Endodermal cell (in vitro differentiated cells): Measurements from ENCODE around the gene CXADR. TPM values are rescaled to one million over a fixed set of nuclear protein-coding genes. Genes with fewer than 3 reads are reported as not detected.

Source experiments
- DNase-seq: peaks from one replicate; pipeline ENCODE4 v3.0.0-alpha.2; 2017
- H3K27ac ChIP-seq: 2 replicates; pipeline ENCODE4 v1.5.1; 2013; ENCODE audit warnings: mild to moderate bottlenecking, low read depth, low read length, moderate library complexity
- H3K27me3 ChIP-seq: 2 replicates; pipeline ENCODE4 v1.6.1; 2013; ENCODE audit warnings: mild to moderate bottlenecking, low read length, moderate library complexity; ENCODE audit not compliant: insufficient read depth, control insufficient read depth, poor library complexity, severe bottlenecking
- H3K36me3 ChIP-seq: 2 replicates; pipeline ENCODE4 v1.7.0; 2013; ENCODE audit warnings: mild to moderate bottlenecking, low read length, moderate library complexity; ENCODE audit not compliant: control insufficient read depth, insufficient read depth
- H3K4me1 ChIP-seq: one replicate; pipeline ENCODE4 v1.7.0; 2013; ENCODE audit warnings: low read length; ENCODE audit not compliant: control insufficient read depth, insufficient read depth
- H3K4me3 ChIP-seq: 2 replicates; pipeline ENCODE4 v1.5.1; 2013; ENCODE audit warnings: mild to moderate bottlenecking, low read length, moderate library complexity
- H3K9ac ChIP-seq: 2 replicates; pipeline ENCODE4 v1.6.1; 2013; ENCODE audit warnings: mild to moderate bottlenecking, low read length, moderate library complexity; ENCODE audit not compliant: poor library complexity, severe bottlenecking; ENCODE audit errors: extremely low read depth
- H3K9me3 ChIP-seq: 2 replicates; pipeline ENCODE4 v1.6.1; 2013; ENCODE audit warnings: mild to moderate bottlenecking, low read length, moderate library complexity; ENCODE audit not compliant: control insufficient read depth
- H3K27ac Mint-ChIP-seq: 2 replicates; pipeline ENCODE4 v1.8.0; 2020; ENCODE audit warnings: mixed read lengths
- H3K27me3 Mint-ChIP-seq: 2 replicates; pipeline ENCODE4 v1.8.0; 2021; ENCODE audit warnings: mild to moderate bottlenecking, mixed read lengths; ENCODE audit not compliant: insufficient read depth
- H3K36me3 Mint-ChIP-seq: 2 replicates; pipeline ENCODE4 v1.8.0; 2020; ENCODE audit warnings: low read depth, mixed read lengths
- H3K4me1 Mint-ChIP-seq: 2 replicates; pipeline ENCODE4 v1.8.0; 2020; ENCODE audit warnings: mixed read lengths
- H3K4me3 Mint-ChIP-seq: 2 replicates; pipeline ENCODE4 v1.8.0; 2020; ENCODE audit warnings: mild to moderate bottlenecking, moderate library complexity, mixed read lengths
- H3K9me3 Mint-ChIP-seq: 2 replicates; pipeline ENCODE4 v1.8.0; 2020; ENCODE audit warnings: mild to moderate bottlenecking, mixed read lengths
- WGBS, 2 experiments: methylation state at CpG; one replicate each; pipeline versions ENCODE4 v1.1.5 to v1.1.7; 2013; ENCODE audit warnings: missing lambda C conversion rate in 2 of 2, mixed read lengths in 1 of 2; ENCODE audit not compliant: insufficient coverage in 1 of 2, insufficient read length in 1 of 2; 5-methylcytosine and 5-hydroxymethylcytosine counted together
- total RNA-seq, 2 donors: library from RNA; stranded (reverse); fragmentation: NEBNext Ultra II Directional in 1 of 2; extraction: Animal tissue kit (Norgen Biotek cat#: 25700) in 1 of 2; gene quantifications; 2 replicates in 1 of 2; 3 replicates in 1 of 2; pipeline ENCODE4 v1.2.1, GENCODE V29; 2021
- TF ChIP-seq, protein P1 (sequence below): fragments of 200-600 bp; sonication (generic); conservative IDR thresholded peaks from 2 replicates; pipeline ENCODE4 v1.5.0; 2021; ENCODE audit warnings: antibody characterized with exemption, mild to moderate bottlenecking

Gene CXADR
- total RNA-seq, 2 donors from 2014 or later, result 60.5 to 84.3 TPM

DNA sequence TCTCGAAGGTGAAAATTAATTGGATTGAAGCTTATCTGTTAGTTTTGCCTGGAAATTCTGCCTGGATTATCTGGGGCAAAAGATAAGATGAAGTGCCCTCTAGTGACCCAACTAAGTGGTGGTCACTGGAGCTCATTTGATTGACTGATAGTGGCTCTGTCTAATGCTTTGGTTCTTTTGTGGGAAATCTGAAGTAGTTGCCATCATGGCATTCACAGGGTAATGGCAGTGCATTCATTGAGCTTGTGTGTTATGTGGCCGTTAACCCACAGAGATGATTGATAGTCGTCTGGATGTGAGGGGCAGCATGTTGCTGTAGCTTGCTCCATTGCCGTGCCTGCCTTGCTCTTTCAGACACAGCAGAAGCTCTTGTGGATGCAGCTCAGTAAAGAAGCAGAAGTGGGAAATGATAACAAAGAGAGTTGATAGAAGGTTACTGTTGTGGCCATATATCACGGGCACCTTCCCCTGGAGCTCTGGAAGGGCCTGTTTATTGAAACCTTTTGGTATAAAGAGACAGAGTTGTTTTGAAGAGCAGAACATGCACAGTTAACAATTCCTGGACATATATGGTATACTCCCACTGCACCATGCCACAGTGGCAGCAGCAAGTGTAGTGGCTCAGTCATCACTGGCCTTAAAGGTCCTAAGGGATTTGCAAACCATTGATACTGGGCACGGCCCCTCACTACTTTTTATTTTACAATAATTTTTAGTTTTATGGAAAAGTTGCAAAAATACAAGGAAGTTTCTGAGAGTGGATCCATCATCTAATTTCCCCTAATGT is 42.0 kb downstream of the CXADR start:
- TF ChIP-seq, protein P1, sequence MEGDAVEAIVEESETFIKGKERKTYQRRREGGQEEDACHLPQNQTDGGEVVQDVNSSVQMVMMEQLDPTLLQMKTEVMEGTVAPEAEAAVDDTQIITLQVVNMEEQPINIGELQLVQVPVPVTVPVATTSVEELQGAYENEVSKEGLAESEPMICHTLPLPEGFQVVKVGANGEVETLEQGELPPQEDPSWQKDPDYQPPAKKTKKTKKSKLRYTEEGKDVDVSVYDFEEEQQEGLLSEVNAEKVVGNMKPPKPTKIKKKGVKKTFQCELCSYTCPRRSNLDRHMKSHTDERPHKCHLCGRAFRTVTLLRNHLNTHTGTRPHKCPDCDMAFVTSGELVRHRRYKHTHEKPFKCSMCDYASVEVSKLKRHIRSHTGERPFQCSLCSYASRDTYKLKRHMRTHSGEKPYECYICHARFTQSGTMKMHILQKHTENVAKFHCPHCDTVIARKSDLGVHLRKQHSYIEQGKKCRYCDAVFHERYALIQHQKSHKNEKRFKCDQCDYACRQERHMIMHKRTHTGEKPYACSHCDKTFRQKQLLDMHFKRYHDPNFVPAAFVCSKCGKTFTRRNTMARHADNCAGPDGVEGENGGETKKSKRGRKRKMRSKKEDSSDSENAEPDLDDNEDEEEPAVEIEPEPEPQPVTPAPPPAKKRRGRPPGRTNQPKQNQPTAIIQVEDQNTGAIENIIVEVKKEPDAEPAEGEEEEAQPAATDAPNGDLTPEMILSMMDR, result peak; percentile 72
- peaks cover 9% of the 10 kb centered on the region for H3K4me1 ChIP-seq
- H3K27ac Mint-ChIP-seq, result no peak overlapping the region
- no peaks in the 10 kb centered on the region for H3K27me3 Mint-ChIP-seq
- no peak overlapping the region for H3K9ac ChIP-seq
- WGBS, 2 experiments, result 78 to 80% methylated on average over 5 to 6 of the region's 6 CpGs
- H3K27ac ChIP-seq, result no peak overlapping the region
- no peak for DNase-seq
- H3K36me3 ChIP-seq, result peaks cover 77% of the 10 kb centered on the region
- H3K9me3 ChIP-seq, result no peaks in the 10 kb centered on the region
- H3K27me3 ChIP-seq, result no peaks in the 10 kb centered on the region
- peaks cover 51% of the 10 kb centered on the region for H3K36me3 Mint-ChIP-seq
- H3K4me3 Mint-ChIP-seq, result no peak overlapping the region
- peaks cover 12% of the 10 kb centered on the region for H3K4me1 Mint-ChIP-seq
- no peaks in the 10 kb centered on the region for H3K9me3 Mint-ChIP-seq
- H3K4me3 ChIP-seq, result no peak overlapping the region

DNA sequence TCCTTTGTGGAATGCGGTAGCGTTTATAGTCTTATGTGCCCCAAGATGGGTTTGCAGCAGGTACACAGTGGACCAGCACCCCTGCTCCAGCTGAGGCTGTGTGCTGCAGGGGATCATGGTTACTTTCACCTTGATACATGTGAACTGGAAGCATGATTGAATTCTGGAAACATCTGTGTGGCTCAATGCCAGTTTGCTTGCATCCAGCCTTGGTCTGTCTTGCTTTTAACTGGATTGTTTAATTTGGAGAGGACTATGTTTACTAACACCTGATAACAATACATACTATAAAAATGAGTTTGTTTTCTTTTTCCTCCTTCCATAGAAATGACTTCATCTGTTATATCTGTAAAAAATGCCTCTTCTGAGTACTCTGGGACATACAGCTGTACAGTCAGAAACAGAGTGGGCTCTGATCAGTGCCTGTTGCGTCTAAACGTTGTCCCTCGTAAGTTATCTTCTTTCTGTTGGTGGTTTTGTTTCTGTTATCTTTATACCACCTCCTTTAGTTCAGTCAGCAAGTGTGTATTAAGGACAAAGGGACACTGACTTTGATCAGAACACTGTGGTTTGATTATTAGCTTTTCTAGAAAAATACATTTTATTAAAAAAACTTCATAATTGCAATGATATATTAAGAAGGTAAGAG is 47.7 kb downstream of the CXADR start:
- no peaks in the 10 kb centered on the region for H3K27me3 Mint-ChIP-seq
- TF ChIP-seq, protein P1, result no peak
- 93% methylated on average over 4 of the region's 5 CpGs; no CpG with 5 or more reads in 1 of the 2 experiments for WGBS, 2 experiments
- Histone ChIP-seq H3K27ac (no peak overlapping the region), H3K9ac (no peak overlapping the region), H3K4me3 (no peak overlapping the region), H3K27me3 (no peaks in the 10 kb centered on the region), H3K36me3 (peaks cover 74% of the 10 kb centered on the region), H3K9me3 (no peaks in the 10 kb centered on the region), H3K4me1 (peaks cover 8% of the 10 kb centered on the region)
- no peak overlapping the region for H3K4me3 Mint-ChIP-seq
- no peak overlapping the region for H3K27ac Mint-ChIP-seq
- no peaks in the 10 kb centered on the region for H3K9me3 Mint-ChIP-seq
- DNase-seq, result no peak
- peaks cover 8% of the 10 kb centered on the region for H3K4me1 Mint-ChIP-seq
- peaks cover 61% of the 10 kb centered on the region for H3K36me3 Mint-ChIP-seq

DNA sequence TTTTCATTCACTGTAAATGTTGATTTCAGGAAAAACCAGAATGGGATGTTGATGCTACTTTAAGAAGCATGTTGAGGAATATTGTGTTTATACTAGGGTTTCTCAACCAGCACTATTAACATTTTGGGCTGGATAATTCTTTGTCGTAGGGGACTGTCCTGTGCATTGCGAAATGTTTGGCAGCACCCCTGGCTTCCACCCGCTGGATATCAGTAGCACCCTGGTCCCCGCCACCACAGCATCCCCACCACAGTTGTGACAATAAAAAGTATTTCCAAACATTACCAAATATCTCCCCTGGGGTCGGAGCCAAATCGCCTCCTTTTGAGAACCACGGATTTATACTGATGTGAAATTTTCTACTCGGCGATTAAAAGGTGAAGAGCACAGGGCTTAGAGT is 57.9 kb downstream of the CXADR start:
- H3K9ac ChIP-seq, result no peak overlapping the region
- 91 to 93% methylated on average over 8 to 9 of the region's 9 CpGs for WGBS, 2 experiments
- H3K27me3 Mint-ChIP-seq, result no peaks in the 10 kb centered on the region

More for the DNA sequence above, 57.9 kb downstream of the CXADR start:
- Histone ChIP-seq H3K36me3 (peaks cover 40% of the 10 kb centered on the region), H3K4me3 (no peak overlapping the region), H3K9me3 (no peaks in the 10 kb centered on the region), H3K27me3 (no peaks in the 10 kb centered on the region), H3K4me1 (no peaks in the 10 kb centered on the region), H3K27ac (no peak overlapping the region)
- Mint-ChIP-seq H3K4me3 (no peak overlapping the region), H3K9me3 (no peaks in the 10 kb centered on the region), H3K27ac (no peak overlapping the region), H3K36me3 (peaks cover 14% of the 10 kb centered on the region), H3K4me1 (peaks cover 3% of the 10 kb centered on the region)
- no peak for DNase-seq
- TF ChIP-seq, protein P1, result no peak
